GM18517 (cell line): Measurements from ENCODE around the gene RERE.

Experiments
- ATAC-seq: cut with Tn5 transposase; IDR thresholded peaks from one replicate; pipeline ENCODE4 v1.9.1; 2021; ENCODE audit warnings: mild to moderate bottlenecking, moderate library complexity; ENCODE audit not compliant: unreplicated experiment

The RERE gene

DNA sequence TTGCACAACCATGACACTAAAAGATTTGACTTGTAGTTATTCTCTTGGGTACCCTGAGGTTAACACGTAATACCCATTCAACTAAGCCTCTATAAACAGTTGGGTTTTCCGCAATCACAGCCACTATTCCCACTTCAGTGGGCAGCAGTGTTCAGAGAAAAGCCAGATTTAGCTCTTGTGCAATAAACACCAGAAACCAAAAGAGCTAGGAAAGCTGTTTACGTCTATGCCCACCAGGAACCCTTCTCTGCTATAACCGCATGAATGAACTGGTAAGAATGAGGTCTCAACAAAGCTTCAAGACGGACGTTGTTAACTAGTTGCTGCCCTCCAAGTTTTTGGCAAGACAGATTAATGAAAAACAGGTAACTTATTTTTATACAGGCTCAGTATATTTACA lies 398.3 kb downstream of the RERE start:
- no peak for ATAC-seq

DNA sequence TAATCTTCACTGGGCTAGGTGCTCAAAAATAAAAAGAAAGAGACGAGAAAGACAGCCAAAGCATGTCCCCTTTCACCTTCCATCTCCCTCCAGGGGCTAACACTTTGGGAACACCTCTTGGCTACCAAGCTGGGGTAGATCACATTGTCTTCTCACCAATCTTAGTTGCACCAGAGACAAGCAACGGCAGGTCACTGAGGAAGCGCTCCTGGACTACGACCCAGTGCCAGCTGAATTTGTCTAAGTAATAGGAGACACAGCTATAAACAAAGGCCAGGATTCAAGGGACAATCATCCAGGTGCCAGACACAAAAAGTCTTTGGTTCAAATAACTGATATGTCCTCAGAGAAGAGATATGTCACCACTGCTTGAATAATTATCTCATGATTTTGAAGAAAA lies 399.1 kb downstream of the RERE start:
- ATAC-seq, result no peak

DNA sequence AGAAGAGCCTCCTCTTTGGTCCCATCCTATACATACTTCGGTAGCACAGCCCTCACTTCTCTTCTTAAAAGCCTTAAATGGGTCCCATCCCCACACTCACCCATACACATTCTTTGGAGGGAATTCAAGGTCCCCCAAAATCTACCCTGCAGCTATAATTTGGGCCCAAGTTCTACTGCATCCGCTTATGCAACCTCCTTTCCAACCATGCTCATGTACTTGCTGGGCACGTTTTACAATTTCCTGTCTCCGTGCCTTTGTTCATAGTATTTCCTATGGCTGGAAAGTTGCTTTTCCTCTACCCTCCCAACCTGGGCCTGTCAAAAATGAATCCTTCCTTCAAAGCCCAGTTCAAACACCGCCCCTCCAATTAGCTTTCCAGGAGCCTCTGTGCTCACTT lies 399.8 kb downstream of the RERE start:
- ATAC-seq, result no peak

DNA sequence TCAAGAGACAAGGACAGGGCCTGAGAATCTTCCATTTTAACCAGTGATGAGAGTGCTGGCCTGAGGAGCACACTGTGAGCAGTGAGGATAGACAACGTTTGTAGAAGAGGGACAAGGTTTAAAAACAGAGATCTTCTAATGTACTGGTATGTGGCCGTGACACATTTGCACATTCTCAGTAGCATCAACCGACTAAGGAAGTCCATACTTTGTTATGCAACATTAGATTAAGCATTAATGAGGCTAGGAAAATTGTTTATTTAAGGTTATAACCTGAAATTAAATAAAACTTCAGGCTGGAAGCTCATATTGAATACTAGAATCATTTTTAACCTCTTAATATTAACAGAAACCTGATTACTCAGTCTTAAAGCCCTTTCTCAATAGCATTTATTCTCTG lies 400.6 kb downstream of the RERE start:
- no peak for ATAC-seq

DNA sequence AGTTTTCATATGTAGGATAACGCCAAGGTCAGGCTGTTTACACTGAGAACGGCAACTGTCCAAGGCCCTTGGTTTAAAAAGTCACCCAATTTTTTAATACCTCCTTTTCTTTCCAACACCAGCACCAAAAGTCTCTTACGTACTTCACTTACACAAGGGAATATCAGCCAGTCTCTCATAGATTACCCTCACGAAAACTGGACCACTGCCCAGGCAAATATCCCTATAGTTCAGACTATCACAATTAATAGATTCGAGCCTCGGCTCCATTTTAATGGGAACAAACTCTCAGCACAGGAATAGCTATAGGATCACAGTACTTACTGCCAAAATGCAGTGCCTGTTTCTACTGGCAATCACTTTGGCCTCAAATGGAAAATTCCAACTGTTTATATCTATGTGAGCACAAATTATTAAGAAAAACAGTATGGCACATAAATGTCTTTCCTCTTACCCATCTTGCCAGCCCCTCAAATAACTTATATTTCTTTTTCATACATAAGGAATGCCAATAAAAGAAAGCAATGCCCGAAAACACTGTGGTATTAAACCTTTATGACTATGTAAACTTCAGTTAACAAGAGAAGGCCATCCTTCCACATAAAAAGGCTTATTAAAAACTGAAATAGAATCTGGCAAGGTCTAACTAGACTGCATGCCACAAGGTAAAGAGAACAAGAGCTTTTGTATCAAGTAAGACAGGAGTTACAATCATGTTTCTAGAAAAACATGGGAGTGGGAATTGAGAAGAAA lies 401.7 kb downstream of the RERE start:
- no peak for ATAC-seq

DNA sequence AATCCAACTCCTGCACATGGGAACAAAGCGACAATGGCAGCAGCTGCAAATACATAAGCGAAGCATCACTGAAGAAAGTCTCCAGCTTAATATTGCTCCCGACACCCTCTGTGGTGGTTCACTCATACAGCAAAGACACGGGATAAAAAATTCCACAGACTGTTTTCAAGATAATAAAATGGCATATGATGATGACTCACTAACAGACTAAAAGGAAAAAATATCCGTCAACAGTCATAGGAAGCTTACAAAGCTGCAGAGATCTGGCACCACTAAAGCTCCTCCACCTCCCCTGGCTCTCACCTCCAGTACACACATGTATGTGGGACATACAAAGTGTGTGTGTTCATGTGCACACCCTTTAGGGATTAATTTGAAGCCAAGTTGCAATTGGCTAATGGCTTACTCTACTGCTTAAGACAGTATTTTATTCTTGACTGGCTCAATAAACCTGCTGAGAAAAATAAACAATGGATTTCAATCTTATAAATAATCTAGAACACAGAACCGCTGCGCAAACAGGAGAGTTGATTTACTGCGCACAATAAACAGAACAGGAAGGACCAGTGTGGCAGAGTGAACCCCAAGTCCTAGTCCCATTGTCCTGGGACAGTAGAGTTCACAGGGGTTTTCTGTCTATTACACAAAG lies 405.1 kb downstream of the RERE start:
- no peak for ATAC-seq

DNA sequence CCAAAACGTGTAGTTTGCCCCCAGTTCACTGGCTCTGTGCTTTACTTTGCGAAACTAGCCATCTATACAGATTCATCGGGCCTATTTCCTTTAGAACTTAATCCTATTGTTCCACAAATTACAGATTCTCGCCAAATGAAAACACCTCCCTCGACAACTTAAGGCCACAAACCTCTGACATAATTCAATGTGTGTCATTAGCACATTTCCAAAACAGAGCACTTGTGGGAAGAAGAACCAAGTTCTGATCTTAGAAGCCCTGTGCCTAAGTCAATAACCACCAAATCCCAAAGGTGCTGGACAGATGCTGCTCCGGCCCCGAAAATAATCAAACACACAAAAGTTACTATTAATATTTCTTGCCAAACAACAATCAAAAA lies 405.6 kb downstream of the RERE start:
- no peak for ATAC-seq

DNA sequence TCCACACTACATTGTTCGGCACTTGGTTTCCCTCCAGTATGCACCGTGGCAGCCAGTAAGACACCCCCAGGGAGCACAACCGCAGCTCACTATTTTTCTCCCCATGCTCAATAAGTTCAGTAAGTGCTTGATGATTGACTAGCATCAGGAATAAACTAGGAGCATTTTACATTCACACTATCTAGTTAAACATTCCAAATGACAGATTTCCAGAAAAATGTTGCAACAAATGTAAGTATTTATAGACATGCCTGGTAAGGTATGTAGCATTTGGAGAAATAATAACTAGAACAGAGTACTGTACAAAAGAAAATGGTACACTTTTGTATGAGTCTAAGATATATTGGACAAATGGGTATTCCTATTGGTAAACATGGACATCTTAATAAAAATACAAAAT lies 406.6 kb downstream of the RERE start:
- no peak for ATAC-seq

DNA sequence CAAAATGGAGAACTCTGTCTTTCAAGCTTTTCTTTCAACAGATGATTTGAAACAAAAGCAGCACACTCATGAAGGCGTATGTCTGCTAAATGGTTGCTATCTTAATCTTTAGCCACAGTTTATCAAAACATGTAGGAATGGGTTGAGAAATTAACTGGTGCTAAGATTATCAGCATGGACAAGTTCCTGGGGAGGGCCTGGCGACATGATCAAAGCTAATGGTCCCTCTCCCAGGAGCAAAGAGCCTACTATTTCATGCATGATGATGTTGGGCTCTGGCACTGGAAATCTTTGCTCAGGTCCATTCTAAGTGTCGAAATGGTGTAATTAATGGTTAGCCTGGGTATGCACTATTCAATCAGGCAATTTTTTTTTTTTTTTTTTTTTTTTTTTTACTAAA lies 407.8 kb downstream of the RERE start:
- ATAC-seq, result no peak

DNA sequence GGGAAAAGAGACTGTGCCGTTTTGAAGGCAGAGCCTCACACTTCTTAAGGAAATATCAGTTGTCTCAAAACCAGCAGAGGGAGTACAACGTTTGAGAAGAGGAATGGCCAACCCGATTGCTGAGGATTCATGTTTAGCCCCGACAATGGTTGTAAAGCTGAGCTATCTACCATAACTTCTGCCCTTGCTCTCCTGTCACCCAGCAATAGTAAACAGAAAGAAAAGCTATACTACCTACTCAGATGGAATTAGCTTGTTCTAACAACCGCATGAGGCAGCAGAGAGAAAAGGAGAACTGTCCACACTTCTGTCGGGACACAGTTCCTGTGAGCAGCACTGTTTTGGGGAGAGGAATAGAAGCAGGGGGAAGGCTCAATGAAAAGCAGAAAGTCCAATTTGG lies 408.3 kb downstream of the RERE start:
- no peak for ATAC-seq

DNA sequence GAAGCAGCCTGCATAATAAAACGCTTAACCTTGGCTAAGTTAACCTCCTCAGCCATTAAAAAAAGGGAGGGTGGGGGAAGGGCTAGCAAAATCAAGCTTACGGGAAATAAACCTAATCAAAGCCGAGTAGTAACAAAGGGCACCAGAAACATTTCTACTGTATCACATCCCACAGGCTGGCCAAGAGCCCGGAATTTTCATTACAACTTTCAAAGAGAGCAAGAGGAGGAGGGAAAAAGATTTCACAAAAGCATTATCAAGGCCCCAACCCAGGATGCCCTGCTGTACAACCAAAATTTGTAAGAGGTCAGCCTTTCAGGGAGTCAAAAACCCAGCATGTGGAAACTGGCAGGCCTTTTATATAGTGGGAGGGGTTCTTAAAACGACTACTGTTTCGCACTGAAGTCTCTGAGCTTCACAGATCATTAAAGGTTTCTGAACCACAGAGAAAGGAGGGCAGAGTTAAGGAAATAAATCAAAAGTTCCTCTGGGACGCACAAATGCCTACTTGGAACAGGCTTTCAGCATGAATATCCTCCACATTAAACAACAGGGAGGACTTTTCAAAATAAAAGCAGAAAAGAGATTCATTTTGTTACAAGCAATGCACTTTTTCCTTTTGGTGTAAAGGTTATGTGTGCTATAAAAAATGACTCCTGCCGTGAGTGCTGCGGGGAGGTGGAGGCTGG lies 409.1 kb downstream of the RERE start:
- ATAC-seq, result no peak

DNA sequence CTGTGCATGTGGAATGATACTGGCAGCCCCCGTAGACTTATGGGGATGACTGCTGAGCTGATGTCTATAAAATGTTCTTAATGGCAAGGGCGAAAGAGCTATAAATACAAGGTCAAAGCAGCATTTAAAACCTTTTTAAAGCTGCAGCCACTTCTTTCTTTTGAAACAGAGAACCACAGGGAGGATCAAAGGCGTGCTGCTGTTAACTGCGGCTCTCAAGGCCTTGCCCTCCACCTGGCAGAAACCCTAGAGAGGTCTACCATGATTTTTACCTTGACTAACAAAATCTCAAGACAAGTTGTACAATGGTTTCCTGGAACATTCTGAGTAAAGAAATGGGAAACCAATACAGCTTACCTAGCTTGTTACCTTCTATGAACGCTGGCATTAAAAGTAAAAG lies 409.8 kb downstream of the RERE start:
- no peak for ATAC-seq

DNA sequence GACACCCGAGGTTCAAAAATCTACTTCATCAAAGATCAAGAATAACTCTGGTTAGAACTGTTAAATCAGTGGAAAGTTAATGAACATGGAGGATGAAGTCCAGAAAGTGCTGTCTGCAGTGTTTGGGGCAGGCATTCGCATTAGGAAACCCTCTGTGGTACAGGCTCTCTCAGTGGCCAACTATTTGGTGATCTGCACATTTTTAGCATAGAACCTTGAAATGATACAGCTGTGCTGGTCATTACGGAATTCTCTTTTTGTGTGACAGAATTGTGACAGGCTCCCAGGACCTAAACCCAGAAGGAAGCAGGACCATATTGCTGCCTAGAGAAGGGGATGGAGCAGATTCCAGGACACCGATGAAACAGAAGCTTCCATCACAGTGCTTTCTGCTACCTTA lies 410.5 kb downstream of the RERE start:
- no peak for ATAC-seq

DNA sequence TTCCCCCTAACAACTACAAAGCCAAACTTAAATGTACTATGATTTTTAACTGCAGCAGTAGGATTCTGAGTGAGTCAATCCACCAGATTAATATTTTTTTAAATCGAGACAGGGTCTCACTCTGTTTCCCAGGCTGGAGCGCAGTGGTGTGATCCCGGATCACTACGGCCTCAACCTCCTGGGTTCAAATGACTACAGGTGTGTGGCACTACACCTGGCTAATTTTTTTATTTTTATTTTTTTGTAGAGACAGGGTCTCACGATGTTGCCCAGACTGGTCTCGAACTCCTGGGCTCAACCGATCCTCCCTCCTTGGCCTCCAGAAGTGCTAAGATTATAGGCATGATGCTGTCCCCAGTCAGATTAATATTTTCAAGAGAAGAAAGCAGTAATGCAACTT lies 411.4 kb downstream of the RERE start:
- no peak for ATAC-seq

DNA sequence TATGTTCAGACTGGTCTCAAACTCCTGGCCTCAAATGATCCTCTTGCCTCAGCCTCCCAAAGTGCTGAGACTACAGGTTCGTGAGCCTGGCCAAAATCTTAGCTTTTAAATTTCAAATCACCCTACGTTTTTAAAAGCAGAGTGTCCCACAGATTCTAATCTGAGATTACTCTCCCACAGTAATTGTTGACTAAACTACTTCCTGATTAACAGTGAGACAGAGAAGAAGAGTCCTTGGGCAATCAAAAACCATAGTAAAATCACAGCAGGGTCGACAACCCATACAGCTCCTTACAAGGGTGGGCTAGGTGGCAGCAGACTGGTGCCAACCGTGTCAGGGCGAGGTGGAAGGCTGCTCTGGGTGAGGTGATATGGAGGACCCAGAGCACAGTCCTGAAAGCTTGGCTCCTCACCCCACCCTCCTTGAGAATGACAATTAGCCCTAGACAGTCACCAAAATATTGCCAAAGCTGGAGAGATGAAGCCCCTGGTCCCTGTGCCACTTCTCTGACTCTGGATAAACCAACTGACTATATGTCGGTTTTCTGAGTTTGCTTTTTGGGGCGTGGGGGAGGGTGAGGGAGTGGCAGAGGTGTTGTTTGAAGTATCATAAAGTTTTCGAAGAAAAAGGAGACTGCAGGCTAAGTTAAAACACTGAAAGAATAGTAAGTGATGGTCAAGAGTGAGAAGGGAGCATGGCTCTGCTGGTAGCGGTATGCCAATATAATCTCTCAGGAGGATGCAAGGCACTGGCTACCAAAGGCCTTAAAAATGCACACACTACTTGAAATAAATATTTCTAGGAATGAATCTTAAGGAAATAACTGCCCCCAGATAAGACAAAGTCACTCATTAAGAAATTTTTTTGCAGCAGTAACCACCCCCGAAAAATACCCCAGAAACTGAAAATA lies 412.7 kb downstream of the RERE start:
- ATAC-seq, result no peak

DNA sequence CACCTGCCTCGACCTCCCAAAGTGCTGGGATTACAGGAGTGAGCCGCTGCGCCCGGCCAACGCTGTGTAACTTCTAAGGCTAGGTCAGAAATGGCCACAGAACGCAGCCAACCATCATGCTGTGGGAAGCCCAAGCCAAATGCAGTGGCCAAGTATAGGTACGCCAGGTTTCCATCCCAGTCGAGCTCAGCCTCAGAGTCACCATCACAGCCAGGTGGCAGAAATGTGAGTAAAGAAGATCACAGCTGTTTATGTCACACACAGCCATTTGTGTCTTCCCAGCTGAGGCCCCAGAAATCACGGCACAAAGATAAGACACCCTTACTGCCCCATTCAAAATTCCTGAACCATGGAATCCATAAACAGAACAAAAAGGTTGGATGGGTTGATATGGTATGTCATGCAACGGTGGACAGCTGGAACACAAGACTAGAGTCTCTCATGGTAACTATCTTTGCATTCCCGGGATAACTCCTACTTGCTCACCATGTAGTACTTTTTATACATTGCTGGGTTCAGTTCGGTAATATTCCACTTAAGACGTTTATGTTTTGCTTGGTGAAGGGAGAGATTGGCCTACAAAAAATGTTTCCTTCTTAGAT lies 415.2 kb downstream of the RERE start:
- no peak for ATAC-seq

DNA sequence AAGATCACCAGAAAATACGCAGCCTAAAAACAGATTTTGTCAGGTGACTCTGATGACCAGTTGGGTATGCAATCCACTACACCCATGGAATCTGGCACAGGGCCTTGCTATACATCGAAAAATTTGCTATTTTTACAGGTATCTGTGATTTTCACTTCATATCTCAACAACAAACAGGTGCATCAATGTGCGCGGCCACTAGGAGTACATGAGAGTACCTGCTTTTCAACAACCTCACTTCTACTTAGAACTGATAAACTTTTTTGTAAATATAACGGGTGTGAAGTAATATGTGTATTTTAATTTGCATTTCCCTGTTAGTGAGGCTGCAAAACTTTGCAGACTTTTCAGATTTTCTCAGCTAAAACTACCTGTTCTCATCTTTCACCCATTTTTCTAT lies 418.8 kb downstream of the RERE start:
- no peak for ATAC-seq

DNA sequence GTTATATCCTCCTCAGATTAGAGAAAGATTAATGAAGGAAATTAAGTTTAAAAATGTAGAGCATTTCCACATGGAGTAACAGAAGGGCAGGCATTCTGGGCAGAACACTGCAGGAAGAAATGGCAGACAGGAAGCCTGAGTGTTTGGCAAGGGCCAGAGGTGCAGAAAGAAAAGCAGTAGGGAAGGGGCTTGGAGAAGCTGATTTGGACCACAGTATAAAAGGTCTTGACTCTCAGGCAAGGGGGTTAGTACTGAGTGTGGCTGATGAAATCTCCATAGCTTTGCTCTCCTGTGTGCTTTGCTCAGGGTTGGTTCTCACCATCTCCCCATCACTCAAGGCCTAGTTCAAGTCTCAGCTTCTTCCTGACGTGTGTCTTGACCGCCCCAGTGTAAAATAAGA lies 419.4 kb downstream of the RERE start:
- ATAC-seq, result no peak

DNA sequence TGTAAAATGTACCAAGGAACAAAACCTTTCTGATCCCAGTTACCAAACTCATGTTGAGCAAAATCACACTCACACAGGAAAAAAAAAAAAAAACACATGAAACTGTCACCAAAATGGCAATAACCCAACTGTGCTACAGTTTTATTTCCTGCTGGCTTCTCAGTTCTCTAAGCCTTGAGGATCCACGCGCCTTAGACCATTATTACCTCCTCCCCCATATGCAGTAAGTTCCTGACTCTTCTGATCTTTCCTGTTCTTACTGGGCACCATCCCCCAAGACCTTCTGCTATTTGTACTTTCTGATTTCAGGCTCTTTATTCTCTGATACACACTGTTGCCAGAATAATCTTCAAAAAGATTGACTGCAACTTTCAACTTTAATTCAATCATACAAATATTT lies 419.9 kb downstream of the RERE start:
- ATAC-seq, result peak; percentile 46

DNA sequence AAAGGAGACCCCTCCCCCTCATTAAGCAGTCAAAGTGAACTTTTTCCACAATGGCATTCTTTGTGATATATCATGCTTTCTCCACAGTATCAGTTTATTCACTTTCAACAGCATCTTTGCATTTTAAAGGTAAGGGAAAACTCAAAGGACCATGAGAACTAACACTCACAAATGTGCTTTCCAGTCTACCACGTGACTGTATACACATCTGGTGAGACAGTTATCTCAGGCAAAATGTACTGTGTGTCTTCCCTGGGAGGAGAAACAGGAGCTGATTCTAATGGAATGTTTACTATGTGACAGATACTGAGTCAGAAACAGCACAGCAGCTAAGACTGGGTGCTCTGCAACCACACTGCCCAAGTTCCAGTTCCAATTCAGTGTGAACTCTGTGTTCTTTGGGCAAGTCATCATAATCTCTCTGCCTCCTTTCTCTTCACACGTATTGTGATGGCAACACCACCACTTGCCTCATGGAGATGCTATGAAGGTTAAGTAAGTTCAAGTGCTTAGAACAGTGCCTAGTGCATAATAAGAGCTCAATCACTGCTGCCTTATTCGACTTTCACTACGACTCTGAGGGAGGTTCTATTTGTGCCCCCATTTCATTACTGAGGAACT lies 420.5 kb downstream of the RERE start:
- ATAC-seq, result peak; percentile 44
